Measurements from ENCODE around the gene SPEM1.
A peak's percentile ranks its signal among the peaks of the same experiment; 100 is the strongest.

Gene SPEM1

GRCh38 chr17:7443499-7444485, 23.7 kb downstream of the SPEM1 start:
- H3K36me3 Mint-ChIP-seq (ENCODE audit: insufficient read depth) = peaks cover 5% of the 10 kb centered on the region
- peaks cover 23 to 27% of the 10 kb centered on the region in 2 donors for H3K4me1 Mint-ChIP-seq (ENCODE audit: low read depth in 2 of 2)
- no peak for ATAC-seq (replicated peaks)
- DNase-seq = no peak
- H3K27me3 Mint-ChIP-seq = peaks cover 75 to 92% of the 10 kb centered on the region in 2 donors
- no peaks in the 10 kb centered on the region for H3K9me3 Mint-ChIP-seq
- H3K27ac Mint-ChIP-seq = no peak overlapping the region
- no peak overlapping the region for H3K4me3 Mint-ChIP-seq

GRCh38 chr17:7444682-7445618, 24.8 kb downstream of the SPEM1 start, which contains the start of gene CHRNB1:
CHRNB1 (plus strand) TSS chr17:7445061; CDS start chr17:7445128, 67 bp downstream.
- peaks cover 8% of the 10 kb centered on the region for H3K36me3 Mint-ChIP-seq (ENCODE audit: insufficient read depth)
- peaks cover 69 to 86% of the 10 kb centered on the region in 2 donors for H3K27me3 Mint-ChIP-seq
- ATAC-seq (replicated peaks) = peak; percentile 12
- DNase-seq = no peak
- H3K4me1 Mint-ChIP-seq (ENCODE audit: low read depth in 2 of 2) = peaks cover 17 to 20% of the 10 kb centered on the region in 2 donors
- H3K27ac Mint-ChIP-seq = no peak within 1 kb of the TSS
- H3K4me3 Mint-ChIP-seq = peak within 1 kb of the TSS; percentile 63 to 73
- H3K9me3 Mint-ChIP-seq = no peaks in the 10 kb centered on the region

- DNase-seq (no peak), ATAC-seq (replicated peaks) (peak; percentile 88)
- H3K27ac Mint-ChIP-seq = no peak overlapping the region
- peaks cover 5% of the 10 kb centered on the region for H3K36me3 Mint-ChIP-seq (ENCODE audit: insufficient read depth)
- H3K4me1 Mint-ChIP-seq (ENCODE audit: low read depth in 2 of 2) = peaks cover 13 to 14% of the 10 kb centered on the region in 2 donors
- H3K9me3 Mint-ChIP-seq = no peaks in the 10 kb centered on the region
- H3K4me3 Mint-ChIP-seq = peak overlapping the region; percentile 63 to 73
- peaks cover 63 to 80% of the 10 kb centered on the region in 2 donors for H3K27me3 Mint-ChIP-seq
Observed at GRCh38 chr17:7445619-7445968, 25.5 kb downstream of the SPEM1 start.

- peaks cover 13% of the 10 kb centered on the region in 2 donors for H3K4me1 Mint-ChIP-seq (ENCODE audit: low read depth in 2 of 2)
- peaks cover 3% of the 10 kb centered on the region for H3K36me3 Mint-ChIP-seq (ENCODE audit: insufficient read depth)
- H3K4me3 Mint-ChIP-seq = no peak overlapping the region
- DNase-seq = no peak
- peaks cover 38 to 54% of the 10 kb centered on the region in 2 donors for H3K27me3 Mint-ChIP-seq
- no peak for ATAC-seq (replicated peaks)
- no peak overlapping the region for H3K27ac Mint-ChIP-seq
- H3K9me3 Mint-ChIP-seq = no peaks in the 10 kb centered on the region
Observed at GRCh38 chr17:7448461-7448860, 28.3 kb downstream of the SPEM1 start.

- H3K36me3 Mint-ChIP-seq (ENCODE audit: insufficient read depth) = peaks cover 41% of the 10 kb centered on the region
- no peaks in the 10 kb centered on the region for H3K9me3 Mint-ChIP-seq
- ATAC-seq (replicated peaks) = no peak
- no peak overlapping the region for H3K4me3 Mint-ChIP-seq
- no peak for DNase-seq
- H3K27ac Mint-ChIP-seq = peak overlapping the region in 1 of 2 donors; percentile 59
- peaks cover 13 to 14% of the 10 kb centered on the region in 2 donors for H3K4me1 Mint-ChIP-seq (ENCODE audit: low read depth in 2 of 2)
- no peaks in the 10 kb centered on the region for H3K27me3 Mint-ChIP-seq
Observed at GRCh38 chr17:7459961-7460545, 39.9 kb downstream of the SPEM1 start.

GRCh38 chr17:7460850-7461660, 40.9 kb downstream of the SPEM1 start:
- Mint-ChIP-seq H3K4me1 (ENCODE audit: low read depth in 2 of 2) (peaks cover 8 to 9% of the 10 kb centered on the region in 2 donors), H3K36me3 (ENCODE audit: insufficient read depth) (peaks cover 41% of the 10 kb centered on the region), H3K27me3 (no peaks in the 10 kb centered on the region), H3K9me3 (no peaks in the 10 kb centered on the region), H3K27ac (peak overlapping the region in 1 of 2 donors; percentile 59), H3K4me3 (no peak overlapping the region)
- no peak for DNase-seq
- no peak for ATAC-seq (replicated peaks)

GRCh38 chr17:7462474-7463371, 42.6 kb downstream of the SPEM1 start:
- peak overlapping the region in 1 of 2 donors; percentile 55 for H3K4me3 Mint-ChIP-seq
- ATAC-seq (replicated peaks) (no peak), DNase-seq (no peak)
- H3K36me3 Mint-ChIP-seq (ENCODE audit: insufficient read depth) = peaks cover 37% of the 10 kb centered on the region
- no peaks in the 10 kb centered on the region for H3K27me3 Mint-ChIP-seq
- no peaks in the 10 kb centered on the region for H3K9me3 Mint-ChIP-seq
- no peak overlapping the region for H3K27ac Mint-ChIP-seq
- peaks cover 4 to 7% of the 10 kb centered on the region in 2 donors for H3K4me1 Mint-ChIP-seq (ENCODE audit: low read depth in 2 of 2)

GRCh38 chr17:7463372-7463846, 43.3 kb downstream of the SPEM1 start:
- H3K27ac Mint-ChIP-seq = no peak overlapping the region
- peaks cover 39% of the 10 kb centered on the region for H3K36me3 Mint-ChIP-seq (ENCODE audit: insufficient read depth)
- no peak overlapping the region for H3K4me3 Mint-ChIP-seq
- peaks cover 8 to 11% of the 10 kb centered on the region in 2 donors for H3K4me1 Mint-ChIP-seq (ENCODE audit: low read depth in 2 of 2)
- no peak for DNase-seq
- no peaks in the 10 kb centered on the region for H3K9me3 Mint-ChIP-seq
- no peaks in the 10 kb centered on the region for H3K27me3 Mint-ChIP-seq
- ATAC-seq (replicated peaks) = no peak

GRCh38 chr17:7464081-7464480, 44.0 kb downstream of the SPEM1 start:
- Mint-ChIP-seq H3K36me3 (ENCODE audit: insufficient read depth) (peaks cover 39% of the 10 kb centered on the region), H3K4me1 (ENCODE audit: low read depth in 2 of 2) (peaks cover 11 to 18% of the 10 kb centered on the region in 2 donors), H3K27ac (peak overlapping the region in 1 of 2 donors; percentile 59), H3K9me3 (no peaks in the 10 kb centered on the region), H3K27me3 (no peaks in the 10 kb centered on the region), H3K4me3 (no peak overlapping the region)
- DNase-seq (no peak), ATAC-seq (replicated peaks) (no peak)

GRCh38 chr17:7465597-7466275, 45.6 kb downstream of the SPEM1 start:
- Mint-ChIP-seq H3K9me3 (no peaks in the 10 kb centered on the region), H3K4me1 (ENCODE audit: low read depth in 2 of 2) (peaks cover 11 to 19% of the 10 kb centered on the region in 2 donors), H3K4me3 (no peak overlapping the region), H3K27me3 (no peaks in the 10 kb centered on the region), H3K27ac (peak overlapping the region in 1 of 2 donors; percentile 51), H3K36me3 (ENCODE audit: insufficient read depth) (peaks cover 45% of the 10 kb centered on the region)
- ATAC-seq (replicated peaks) = no peak
- DNase-seq = no peak

- ATAC-seq (replicated peaks) (no peak), DNase-seq (no peak)
- H3K4me3 Mint-ChIP-seq = no peak overlapping the region
- peaks cover 45% of the 10 kb centered on the region for H3K36me3 Mint-ChIP-seq (ENCODE audit: insufficient read depth)
- H3K9me3 Mint-ChIP-seq = no peaks in the 10 kb centered on the region
- peak overlapping the region in 1 of 2 donors; percentile 51 for H3K27ac Mint-ChIP-seq
- peaks cover 11 to 19% of the 10 kb centered on the region in 2 donors for H3K4me1 Mint-ChIP-seq (ENCODE audit: low read depth in 2 of 2)
- H3K27me3 Mint-ChIP-seq = no peaks in the 10 kb centered on the region
Observed at GRCh38 chr17:7466318-7466638, 46.2 kb downstream of the SPEM1 start.

Measured in effector memory CD8-positive, alpha-beta T cell (primary cell).